ENCODE results near the gene CHGA.
A peak's percentile ranks its signal among the peaks of the same experiment; 100 is the strongest.

The CHGA gene

DNA sequence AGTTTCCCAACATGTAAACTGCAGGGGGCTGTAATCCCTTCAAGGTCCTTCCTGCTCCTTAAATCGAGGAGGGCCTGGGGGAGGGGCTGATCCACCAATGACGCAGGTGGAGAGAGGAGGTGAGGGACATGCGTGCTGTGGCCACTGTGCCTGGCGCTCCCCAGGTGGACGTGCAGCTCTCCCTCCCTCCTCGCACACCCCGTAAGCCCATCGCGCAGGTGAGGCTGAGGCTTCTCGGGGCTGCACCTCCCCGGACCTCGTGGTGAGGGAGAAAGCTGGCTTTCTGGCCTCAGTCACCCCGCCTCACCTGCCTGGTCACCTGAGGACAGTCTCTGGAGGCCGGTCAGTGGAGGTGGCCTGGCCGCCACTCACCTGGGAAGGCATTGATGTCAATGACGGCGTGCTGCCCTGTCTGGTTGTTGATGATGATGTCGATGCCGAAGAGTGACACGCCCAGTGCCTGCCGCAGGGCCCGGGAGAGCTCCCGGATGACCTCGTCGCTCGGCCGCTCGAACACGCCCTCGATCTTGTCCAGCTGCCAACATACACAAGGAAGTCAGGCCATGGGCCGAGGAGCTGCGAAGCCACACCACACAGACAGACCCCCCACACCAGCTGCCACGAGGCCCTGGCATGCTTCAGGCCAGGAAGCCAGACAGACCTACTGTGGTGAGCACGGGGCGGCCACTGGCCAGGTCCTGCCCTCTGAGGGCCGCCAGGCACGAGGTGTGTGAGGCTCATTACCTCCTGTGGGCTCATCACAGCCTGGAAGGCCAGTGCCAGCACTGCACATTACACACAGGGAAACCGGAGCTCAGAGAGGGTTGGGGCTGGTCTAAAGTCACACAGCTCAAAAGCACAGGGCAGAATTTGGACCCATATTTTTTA, 23.3 kb downstream of the CHGA start:
- DNase-seq = peak; percentile 75

- DNase-seq = no peak
These were observed 24.0 kb downstream of the CHGA start for GRCh38 chr14:92946847-92947545.

DNA sequence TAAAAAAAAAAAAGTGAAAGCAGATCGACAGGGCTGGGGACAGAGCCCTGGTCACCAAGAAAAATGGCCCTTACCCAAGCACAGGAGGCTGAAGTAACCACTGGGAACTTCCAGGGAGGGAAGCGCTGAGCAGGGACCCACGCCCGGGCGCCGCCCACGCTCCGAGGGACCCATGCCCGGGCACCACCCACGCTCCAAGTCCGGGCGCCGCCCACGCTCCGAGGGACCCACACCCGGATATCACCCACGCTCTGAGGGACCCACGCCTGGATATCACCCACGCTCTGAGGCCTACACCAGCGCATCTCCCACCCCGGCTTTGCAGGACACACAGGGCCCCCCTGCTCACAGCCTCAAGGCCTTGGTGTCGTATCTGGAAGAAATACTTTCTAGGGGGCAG, 25.7 kb downstream of the CHGA start:
- no peak for DNase-seq

GRCh38 chr14:92949496-92950192, 26.7 kb downstream of the CHGA start:
- DNase-seq = no peak

GRCh38 chr14:92950193-92950540, 27.2 kb downstream of the CHGA start:
- DNase-seq = no peak

- DNase-seq = no peak
These were observed 27.8 kb downstream of the CHGA start for GRCh38 chr14:92950773-92951172.

- no peak for DNase-seq
These were observed 28.3 kb downstream of the CHGA start for GRCh38 chr14:92951261-92951660.

DNA sequence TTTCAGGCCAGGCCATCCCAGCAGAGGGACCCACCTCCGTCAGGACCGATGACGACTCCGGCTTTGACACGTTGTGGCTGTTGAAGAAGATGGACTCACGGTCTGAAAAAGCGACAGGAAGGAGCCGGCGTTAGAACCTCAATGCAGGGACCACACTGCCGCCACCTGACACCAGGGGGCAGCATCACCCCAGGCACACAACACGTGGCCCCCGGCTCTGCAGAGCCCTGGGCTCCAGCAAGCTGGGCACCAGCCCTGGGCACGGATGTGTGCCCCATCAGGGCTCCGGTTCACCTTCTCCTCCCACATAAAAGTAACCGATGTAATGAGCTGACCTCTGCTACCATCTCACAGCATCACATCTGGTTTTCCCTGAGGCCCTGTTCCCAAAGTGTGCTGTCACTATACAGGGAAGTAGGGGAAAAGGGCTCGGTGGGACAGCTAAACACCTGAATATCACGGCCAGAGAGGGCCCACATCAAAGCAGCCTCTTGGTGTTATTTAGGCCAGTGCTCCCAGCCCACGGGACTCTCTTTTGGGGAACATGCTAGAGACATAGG, 29.0 kb downstream of the CHGA start:
- DNase-seq = peak; percentile 83

DNA sequence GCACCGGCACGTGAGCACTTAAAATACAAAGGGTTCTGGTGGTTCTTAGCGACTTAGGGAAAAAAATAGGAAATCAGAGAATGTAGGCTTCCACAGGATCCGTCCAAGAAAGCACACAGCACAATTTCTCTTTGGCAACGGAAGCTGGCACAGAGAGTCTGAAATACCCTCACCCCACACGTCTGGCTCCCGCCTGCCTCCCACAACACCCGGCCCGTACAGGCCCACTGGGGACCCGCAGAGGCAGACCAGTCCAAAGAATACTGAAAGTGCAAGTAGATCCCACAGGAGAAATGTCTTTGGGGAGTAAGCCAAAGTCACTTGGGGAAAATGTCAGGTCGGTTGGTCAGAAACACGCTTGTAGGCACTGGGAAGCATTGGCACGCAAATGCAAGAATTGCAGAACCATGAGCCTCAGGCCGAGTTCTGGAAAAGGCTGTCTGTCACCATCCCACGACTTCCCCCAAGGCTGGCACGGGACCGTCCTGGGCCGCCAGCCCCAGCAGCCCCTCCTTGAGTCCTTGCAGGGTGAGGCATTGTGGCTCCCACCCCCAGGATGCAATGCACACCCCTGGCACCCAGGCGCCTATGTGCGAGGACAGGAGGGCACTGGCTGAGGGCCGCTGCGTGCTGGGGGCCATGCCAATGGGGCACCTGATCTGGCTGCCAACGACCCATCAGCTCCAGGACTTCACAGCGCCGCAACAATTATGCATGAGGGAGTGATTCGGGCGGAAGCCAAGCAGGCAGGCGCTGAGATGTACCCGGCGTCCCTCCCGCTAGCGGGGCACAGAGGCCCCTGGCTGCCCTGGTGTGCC, 29.7 kb downstream of the CHGA start:
- no peak for DNase-seq

DNA sequence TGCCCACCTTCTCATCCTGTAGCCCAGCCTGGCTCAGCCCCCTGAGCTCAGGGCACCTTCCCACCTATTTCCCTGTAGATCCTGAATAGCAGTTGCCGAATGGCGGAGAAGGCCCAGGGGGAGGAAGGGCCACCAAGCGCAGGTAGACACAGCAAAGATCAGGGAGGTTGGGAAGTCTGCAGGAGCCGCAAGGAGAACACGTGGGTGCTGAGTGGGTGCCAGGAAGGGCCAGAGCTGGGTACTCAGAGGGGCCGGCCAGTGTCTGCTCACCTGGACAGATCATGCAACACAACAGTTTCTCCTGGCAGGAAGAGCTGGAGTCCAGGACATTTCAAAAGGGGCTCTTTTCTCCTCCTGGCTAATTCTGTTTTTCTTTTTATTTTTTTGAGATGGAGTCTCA, 30.6 kb downstream of the CHGA start:
- DNase-seq = no peak

DNA sequence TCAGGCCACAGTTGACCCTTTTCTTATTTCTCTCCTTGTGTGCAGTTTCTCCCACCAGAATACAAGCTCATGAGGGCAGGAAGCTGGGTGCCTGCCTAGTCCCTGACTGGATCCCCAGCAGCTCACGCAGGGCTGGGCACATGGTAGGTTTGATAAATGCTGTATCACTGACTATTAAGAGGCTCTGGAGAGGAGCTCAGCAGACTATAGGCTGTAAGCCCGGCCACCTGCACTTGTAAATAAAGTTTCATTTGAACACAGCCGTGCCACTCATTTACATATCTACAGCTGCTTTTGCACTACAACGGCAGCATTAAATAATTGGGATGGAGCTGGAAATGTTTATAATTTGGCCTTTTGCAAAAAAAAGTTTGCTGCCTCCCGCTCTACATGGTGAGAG, 32.0 kb downstream of the CHGA start:
- no peak for DNase-seq

GRCh38 chr14:92955381-92955780, 32.4 kb downstream of the CHGA start:
- no peak for DNase-seq

- no peak for DNase-seq
These were observed 34.0 kb downstream of the CHGA start for GRCh38 chr14:92956961-92957360.

GRCh38 chr14:92958373-92959188, 35.6 kb downstream of the CHGA start:
- no peak for DNase-seq

GRCh38 chr14:92959189-92959531, 36.2 kb downstream of the CHGA start:
- peak; percentile 59 for DNase-seq

- DNase-seq = no peak
These were observed 37.1 kb downstream of the CHGA start for GRCh38 chr14:92959761-92960680.

DNA sequence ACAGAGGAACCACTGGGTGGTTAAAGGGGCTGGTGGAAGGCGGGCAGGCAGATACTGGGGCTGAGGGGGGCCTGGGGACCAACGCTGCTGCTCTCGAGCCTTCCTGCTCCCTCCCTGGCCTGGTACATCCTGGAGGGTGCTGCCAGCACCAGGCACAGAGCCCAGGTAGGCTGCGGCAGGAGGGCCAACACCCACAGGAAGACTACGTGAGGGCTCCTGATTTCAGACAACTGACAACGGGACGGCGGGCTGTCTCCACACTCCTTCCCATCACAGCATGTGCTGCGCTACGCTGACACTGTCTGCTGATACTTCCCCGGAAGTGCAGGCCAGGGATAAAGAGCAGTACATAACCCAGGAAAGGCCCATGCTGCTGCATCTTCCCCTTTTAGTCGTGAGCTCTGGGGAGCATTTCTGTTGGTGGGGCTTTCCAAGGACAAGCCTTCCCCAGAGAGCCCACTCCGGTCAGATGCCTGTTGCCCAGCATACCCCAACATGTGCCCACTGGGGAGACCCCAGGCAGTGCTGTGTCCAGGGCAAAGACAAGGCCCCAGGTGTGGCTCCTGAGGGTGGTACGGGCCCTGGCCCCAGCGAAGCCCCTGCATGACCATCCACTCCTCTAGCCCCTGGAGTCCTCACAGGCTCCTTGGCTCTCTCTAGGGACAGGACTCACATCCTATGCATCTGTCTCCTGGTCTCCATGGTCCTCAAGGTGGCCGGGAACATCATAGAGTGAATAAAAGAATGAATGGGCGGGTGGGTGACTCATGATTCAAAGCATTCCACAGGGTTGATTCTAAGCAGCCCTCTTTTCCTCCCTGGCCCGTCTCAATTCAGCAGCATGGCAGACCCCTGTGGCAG, 38.0 kb downstream of the CHGA start:
- no peak for DNase-seq

GRCh38 chr14:92961567-92961855, 38.6 kb downstream of the CHGA start:
- no peak for DNase-seq

GRCh38 chr14:92962031-92962830, 39.3 kb downstream of the CHGA start:
- DNase-seq = no peak
